H1 (cell line): ENCODE measurements around the gene PTTG1IP2. TPM values are rescaled to one million over a fixed set of nuclear protein-coding genes. Genes with fewer than 3 reads are reported as not detected.

ENCODE experiments used
- CHD1 ChIP-seq: IDR thresholded peaks from 2 replicates; pipeline ENCODE4 v1.6.1; 2012; ENCODE audit warnings: low read depth, low read length, improper control_type of control experiment
- EZH2 ChIP-seq: fragments of 200-600 bp; sonication (generic); IDR thresholded peaks from 2 replicates; pipeline ENCODE4 v1.7.1; 2012; ENCODE audit warnings: low read depth, mild to moderate bottlenecking, moderate library complexity, low read length, inconsistent platforms; ENCODE audit not compliant: severe bottlenecking
- HDAC2 ChIP-seq, 2 experiments: fragments of 300-600 bp in 1 of 2; sonication (generic) in 1 of 2; IDR thresholded peaks; 2 replicates each; pipeline ENCODE4 v1.6.1; 2011 to 2012; ENCODE audit warnings: low read depth in 2 of 2, low read length in 2 of 2, mild to moderate bottlenecking in 2 of 2, moderate library complexity in 2 of 2, borderline replicate concordance in 1 of 2, inconsistent platforms in 1 of 2
- POU5F1 ChIP-seq: IDR thresholded peaks from 2 replicates; pipeline ENCODE4 v1.6.1; 2011; ENCODE audit warnings: low read depth, mild to moderate bottlenecking, low read length, moderate library complexity
- polyA plus RNA-seq, 7 experiments: library from polyadenylated mRNA; depleted of rRNA in 3 of 7; stranded (reverse) in 5 of 7; unstranded in 2 of 7; fragments of >200 nt in 5 of 7; fragments of 200-250 nt in 2 of 7; gene quantifications; 1 replicate in 5 of 7; 2 replicates in 1 of 7; 4 replicates in 1 of 7; pipeline versions ENCODE4 v1.2.1 to v1.2.3, GENCODE V29; 2011 to 2013; ENCODE audit warnings: missing spikeins in 2 of 7, mixed read lengths in 2 of 7
- total RNA-seq: library from RNA; stranded (reverse); fragmentation: NEBNext Ultra II Directional; extraction: Animal tissue kit (Norgen Biotek cat#: 25700); gene quantifications from 2 replicates; pipeline ENCODE4 v1.2.1, GENCODE V29; 2021

PTTG1IP2 gene
- total and polyA plus RNA-seq, 2 of the 8 experiments (the other 6 are each of a cell fraction or from before 2014, with no cell fraction given) = not detected

GRCh38 chr7:90472805-90473540 lies 3.5 kb downstream of the PTTG1IP2 start (continued):
- no peak for TF ChIP-seq CHD1
- TF ChIP-seq EZH2 = no peak
- no peak for TF ChIP-seq HDAC2 (IDR thresholded peaks at IDR 0.05; ENCODE audit: borderline replicate concordance in 1 of 2, low read depth in 2 of 2, low read length in 2 of 2)
- no peak for TF ChIP-seq POU5F1
